Measurements from ENCODE around the gene SNTA1. TPM values are rescaled to one million over a fixed set of nuclear protein-coding genes. Genes with fewer than 3 reads are reported as not detected.

Gene SNTA1
- total RNA-seq, 1 donor from 2014 or later = 7.1 TPM

- peak overlapping the region; percentile 59 for H3K4me2 ChIP-seq (ENCODE audit: low read length)
- H3K4me3 Mint-ChIP-seq (ENCODE audit: unreplicated experiment) = no peak overlapping the region
Measured at GRCh38 chr20:33423141-33423834, 20.3 kb downstream of the SNTA1 start.

GRCh38 chr20:33419140-33419974, 24.2 kb downstream of the SNTA1 start:
- Histone ChIP-seq H4K20me1 (ENCODE audit: insufficient read depth, low read length) (no peaks in the 10 kb centered on the region), H3K9me3 (ENCODE audit: insufficient read depth, low read depth, low read length) (no peaks in the 10 kb centered on the region), H3K9ac (ENCODE audit: low read length) (no peak overlapping the region), H3K36me3 (ENCODE audit: insufficient read depth, low read length) (no peaks in the 10 kb centered on the region), H2AFZ (ENCODE audit: low read depth, low read length) (no peak overlapping the region), H3K27ac (ENCODE audit: low read depth, low read length) (no peak overlapping the region), H3K79me2 (ENCODE audit: insufficient read depth, low read length) (no peaks in the 10 kb centered on the region), H3K27me3 (ENCODE audit: insufficient read depth, low read length) (no peaks in the 10 kb centered on the region), H3K4me1 (ENCODE audit: insufficient read depth, low read length) (peaks cover 14% of the 10 kb centered on the region), H3K4me3 (ENCODE audit: insufficient read depth, low read depth, low read length) (no peak overlapping the region), H3K4me2 (ENCODE audit: low read length) (no peak overlapping the region)
- TF ChIP-seq CTCF (IDR thresholded peaks at IDR 0.05; ENCODE audit: insufficient read depth, low read depth, low read length) = no peak
- no peak for TF ChIP-seq EZH2 (IDR thresholded peaks at IDR 0.05; ENCODE audit: insufficient read depth, low read length)
- FAIRE-seq = no peak
- Mint-ChIP-seq H3K9me3 (ENCODE audit: unreplicated experiment) (no peaks in the 10 kb centered on the region), H3K27ac (ENCODE audit: unreplicated experiment) (no peak overlapping the region), H3K36me3 (ENCODE audit: low read depth, unreplicated experiment) (no peaks in the 10 kb centered on the region), H3K4me1 (ENCODE audit: low read depth, unreplicated experiment) (peaks cover 8% of the 10 kb centered on the region), H3K27me3 (ENCODE audit: low read depth, unreplicated experiment) (peaks cover 3% of the 10 kb centered on the region), H3K4me3 (ENCODE audit: unreplicated experiment) (no peak overlapping the region)
- peak; percentile 66 for DNase-seq (ENCODE audit: low read depth)

More at GRCh38 chr20:33423141-33423834, 20.3 kb downstream of the SNTA1 start:
- Histone ChIP-seq H4K20me1 (ENCODE audit: insufficient read depth, low read length) (no peaks in the 10 kb centered on the region), H3K27me3 (ENCODE audit: insufficient read depth, low read length) (no peaks in the 10 kb centered on the region), H3K79me2 (ENCODE audit: insufficient read depth, low read length) (no peaks in the 10 kb centered on the region), H3K9ac (ENCODE audit: low read length) (peak overlapping the region; percentile 48), H3K36me3 (ENCODE audit: insufficient read depth, low read length) (no peaks in the 10 kb centered on the region), H3K9me3 (ENCODE audit: insufficient read depth, low read depth, low read length) (no peaks in the 10 kb centered on the region), H3K4me1 (ENCODE audit: insufficient read depth, low read length) (peaks cover 14% of the 10 kb centered on the region), H3K4me3 (ENCODE audit: insufficient read depth, low read depth, low read length) (no peak overlapping the region), H2AFZ (ENCODE audit: low read depth, low read length) (peak overlapping the region; percentile 19), H3K27ac (ENCODE audit: low read depth, low read length) (peak overlapping the region; percentile 36)
- H3K27ac Mint-ChIP-seq (ENCODE audit: unreplicated experiment) = peak overlapping the region; percentile 78
- FAIRE-seq (no peak), DNase-seq (ENCODE audit: low read depth) (peak; percentile 74)
- no peaks in the 10 kb centered on the region for H3K9me3 Mint-ChIP-seq (ENCODE audit: unreplicated experiment)
- H3K4me1 Mint-ChIP-seq (ENCODE audit: low read depth, unreplicated experiment) = peaks cover 8% of the 10 kb centered on the region
- H3K36me3 Mint-ChIP-seq (ENCODE audit: low read depth, unreplicated experiment) = no peaks in the 10 kb centered on the region
- TF ChIP-seq EZH2 (IDR thresholded peaks at IDR 0.05; ENCODE audit: insufficient read depth, low read length) = no peak
- peaks cover 3% of the 10 kb centered on the region for H3K27me3 Mint-ChIP-seq (ENCODE audit: low read depth, unreplicated experiment)

GRCh38 chr20:33418033-33418432, 25.5 kb downstream of the SNTA1 start:
- Mint-ChIP-seq H3K27me3 (ENCODE audit: low read depth, unreplicated experiment) (peaks cover 3% of the 10 kb centered on the region), H3K9me3 (ENCODE audit: unreplicated experiment) (no peaks in the 10 kb centered on the region), H3K4me1 (ENCODE audit: low read depth, unreplicated experiment) (peaks cover 2% of the 10 kb centered on the region), H3K36me3 (ENCODE audit: low read depth, unreplicated experiment) (no peaks in the 10 kb centered on the region), H3K4me3 (ENCODE audit: unreplicated experiment) (no peak overlapping the region), H3K27ac (ENCODE audit: unreplicated experiment) (no peak overlapping the region)
- no peaks in the 10 kb centered on the region for H3K27me3 ChIP-seq (ENCODE audit: insufficient read depth, low read length)
- FAIRE-seq (no peak), DNase-seq (ENCODE audit: low read depth) (no peak)
- TF ChIP-seq EZH2 (IDR thresholded peaks at IDR 0.05; ENCODE audit: insufficient read depth, low read length) (no peak), CTCF (IDR thresholded peaks at IDR 0.05; ENCODE audit: insufficient read depth, low read depth, low read length) (no peak)
- no peak overlapping the region for H3K4me3 ChIP-seq (ENCODE audit: insufficient read depth, low read depth, low read length)
- H3K9me3 ChIP-seq (ENCODE audit: insufficient read depth, low read depth, low read length) = no peaks in the 10 kb centered on the region
- H3K4me1 ChIP-seq (ENCODE audit: insufficient read depth, low read length) = peaks cover 5% of the 10 kb centered on the region
- H2AFZ ChIP-seq (ENCODE audit: low read depth, low read length) = no peak overlapping the region
- no peak overlapping the region for H3K27ac ChIP-seq (ENCODE audit: low read depth, low read length)
- no peaks in the 10 kb centered on the region for H3K79me2 ChIP-seq (ENCODE audit: insufficient read depth, low read length)
- no peaks in the 10 kb centered on the region for H4K20me1 ChIP-seq (ENCODE audit: insufficient read depth, low read length)
- no peaks in the 10 kb centered on the region for H3K36me3 ChIP-seq (ENCODE audit: insufficient read depth, low read length)
- no peak overlapping the region for H3K4me2 ChIP-seq (ENCODE audit: low read length)
- H3K9ac ChIP-seq (ENCODE audit: low read length) = no peak overlapping the region

Measured in astrocyte (in vitro differentiated cells and primary cell).